Glomerular visceral epithelial cell (primary cell): ENCODE results near the gene WBP2.
"Not testable (repeated sequence)": the region's sequence is repeated elsewhere in the genome, so short reads cannot be mapped to it uniquely, and the experiment has no call there.

ENCODE experiments used
- DNase-seq: peaks from one replicate; pipeline ENCODE4 v3.0.0-alpha.2; 2016; ENCODE audit errors: extremely low spot score

Gene WBP2

GRCh38 chr17:75868730-75869281, 13.7 kb upstream of the WBP2 start:
- DNase-seq, result not testable (repeated sequence)

DNA sequence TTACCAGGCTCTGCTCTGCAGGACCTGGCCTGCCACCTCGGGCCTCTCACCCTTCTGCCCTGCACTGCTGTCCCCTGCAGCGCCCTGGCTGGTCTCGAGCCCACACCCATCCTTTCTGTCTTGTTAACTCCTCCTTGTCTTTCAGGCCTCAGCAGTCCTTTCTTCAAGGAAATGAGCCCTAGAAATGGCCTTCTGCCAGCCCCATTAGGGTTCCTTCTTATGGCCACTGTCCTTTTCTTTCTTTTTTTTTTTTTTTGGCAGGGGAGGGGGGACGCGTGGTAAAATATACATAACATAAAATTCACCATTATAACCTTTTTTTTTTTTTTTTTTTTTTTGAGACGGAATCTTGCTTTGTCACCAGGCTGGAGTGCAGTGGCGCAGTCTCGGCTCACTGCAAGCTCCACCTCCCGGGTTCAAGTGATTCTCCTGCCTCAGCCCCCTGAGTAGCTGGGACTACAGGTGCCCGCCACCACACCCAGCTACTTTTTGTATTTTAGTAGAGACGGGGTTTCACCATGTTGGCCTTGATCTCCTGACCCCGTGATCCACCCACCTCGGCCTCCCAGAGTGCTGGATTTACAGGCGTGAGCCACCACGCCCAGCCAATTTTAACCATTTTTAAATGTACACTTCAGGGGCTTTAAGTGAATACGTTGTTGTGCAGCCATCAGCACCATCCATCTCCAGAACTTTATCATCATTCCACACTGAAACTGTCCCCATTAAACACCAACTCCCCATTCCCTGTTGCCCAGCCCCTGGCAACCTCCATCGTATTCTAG, 10.5 kb upstream of the WBP2 start:
- DNase-seq, result not testable (repeated sequence)

DNA sequence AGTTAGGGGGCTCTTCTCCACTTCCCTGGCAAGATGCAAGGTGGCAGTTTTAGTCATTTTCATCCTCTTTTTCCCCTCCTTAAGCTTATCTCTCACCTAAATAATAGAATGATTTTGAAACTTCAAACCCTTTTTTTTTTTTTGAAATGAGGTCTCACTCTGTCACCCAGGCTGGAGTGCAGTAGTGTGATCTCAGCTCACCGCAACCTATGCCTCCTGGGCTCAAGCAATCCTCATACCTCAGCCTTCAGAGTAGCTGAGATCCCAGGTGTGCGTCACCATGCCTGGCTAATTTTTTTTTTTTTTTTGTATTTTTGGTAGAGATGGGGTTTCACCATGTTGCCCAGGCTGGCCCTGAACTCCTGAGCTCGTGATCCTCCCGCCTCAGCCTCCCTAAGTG, 9.8 kb upstream of the WBP2 start:
- not testable (repeated sequence) for DNase-seq

- DNase-seq, result no peak
Measured at GRCh38 chr17:75864448-75864871, 9.3 kb upstream of the WBP2 start.

DNA sequence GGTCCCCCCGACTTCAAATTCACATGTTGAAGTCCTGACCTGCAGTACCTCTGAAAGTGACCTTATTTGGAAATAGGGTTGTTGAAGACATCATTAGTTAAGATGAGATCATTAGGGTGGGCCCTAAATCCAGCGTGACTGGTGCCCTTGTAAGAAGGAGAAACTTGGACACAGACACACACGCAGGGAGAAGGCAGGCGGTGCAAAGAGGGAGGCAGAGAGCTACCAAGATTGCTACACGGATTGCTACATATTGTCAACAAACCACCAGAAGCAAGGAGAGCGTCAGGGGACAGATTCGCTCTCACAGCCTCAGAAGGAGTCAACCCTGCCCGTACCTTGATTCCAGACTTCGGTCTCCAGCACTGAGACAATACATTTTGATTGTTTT, 6.8 kb upstream of the WBP2 start:
- no peak for DNase-seq

- DNase-seq, result not testable (repeated sequence)
Measured at GRCh38 chr17:75859358-75859757, 4.2 kb upstream of the WBP2 start.

- DNase-seq, result peak; percentile 37
Measured at GRCh38 chr17:75856062-75856756, 1.1 kb upstream of the WBP2 start.

- DNase-seq, result no peak
Measured at GRCh38 chr17:75854881-75855309, 240 bp downstream of the WBP2 start.

DNA sequence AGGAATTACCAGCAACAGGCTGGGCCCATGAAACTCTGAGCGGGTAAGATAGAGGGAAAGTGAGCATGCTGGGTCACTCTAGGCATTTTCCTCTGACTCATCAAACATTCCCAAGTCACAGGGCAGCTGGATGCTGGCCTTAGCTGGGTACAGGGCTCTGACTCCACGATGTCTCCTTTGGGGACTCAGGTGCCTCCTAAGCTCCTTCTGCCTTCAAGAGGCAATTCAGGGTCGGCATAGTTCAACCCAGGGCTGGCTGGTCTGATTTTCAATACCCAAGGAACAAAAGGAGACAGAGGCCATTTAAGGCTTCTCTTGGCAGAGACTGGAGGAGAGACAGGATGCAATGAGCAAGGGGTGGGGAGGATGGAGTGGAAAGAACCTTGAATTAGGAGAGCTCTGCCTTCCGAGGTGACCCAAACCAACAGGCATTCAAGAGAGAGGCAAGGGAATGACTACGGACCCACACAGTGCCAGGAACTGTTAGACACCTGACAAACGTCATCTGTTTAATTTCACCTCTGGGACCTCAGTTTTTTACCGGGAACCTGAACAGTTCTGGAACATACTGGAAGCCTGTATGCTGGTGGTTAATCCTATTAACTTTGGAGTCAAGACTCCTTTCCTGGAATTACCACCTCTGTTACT, 910 bp downstream of the WBP2 start:
- DNase-seq, result peak; percentile 69

DNA sequence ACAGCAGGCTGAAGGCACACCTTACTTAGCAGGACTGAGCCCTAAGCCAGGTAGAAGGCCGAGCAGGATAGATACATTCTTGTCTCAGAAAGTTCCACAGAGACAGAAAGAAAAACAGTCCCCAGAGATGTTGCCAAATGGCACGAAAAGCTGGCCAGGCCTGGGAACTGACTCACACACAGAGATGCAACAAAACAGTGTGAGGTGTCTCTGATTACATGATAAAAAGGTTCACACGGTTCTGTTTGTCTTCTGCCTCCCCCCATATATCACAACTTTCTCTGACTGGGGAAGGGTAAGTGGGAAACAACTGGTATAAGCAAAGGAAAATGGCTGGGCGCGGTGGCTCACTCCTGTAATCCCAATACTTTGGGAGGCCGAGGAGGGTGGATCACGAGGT, 1.7 kb downstream of the WBP2 start:
- DNase-seq, result no peak

DNA sequence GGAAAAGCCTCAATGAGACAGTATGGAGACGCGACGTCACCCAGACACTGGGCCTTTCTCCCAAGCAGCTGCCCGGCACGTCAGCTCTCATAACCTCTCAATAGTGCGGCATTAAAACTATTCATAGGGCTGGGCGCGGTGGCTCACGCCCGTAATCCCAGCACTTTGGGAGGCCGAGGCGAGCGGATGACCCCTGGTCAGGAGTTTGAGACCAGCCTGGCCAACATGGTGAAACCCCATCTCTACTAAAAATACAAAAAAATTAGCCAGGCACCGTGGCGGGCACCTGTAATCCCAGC, 3.5 kb downstream of the WBP2 start:
- DNase-seq, result not testable (repeated sequence)

GRCh38 chr17:75850928-75851692, 4.0 kb downstream of the WBP2 start:
- no peak for DNase-seq

GRCh38 chr17:75849724-75850123, 5.4 kb downstream of the WBP2 start:
- DNase-seq, result no peak

- DNase-seq, result no peak
Measured at GRCh38 chr17:75849279-75849646, 5.9 kb downstream of the WBP2 start.

DNA sequence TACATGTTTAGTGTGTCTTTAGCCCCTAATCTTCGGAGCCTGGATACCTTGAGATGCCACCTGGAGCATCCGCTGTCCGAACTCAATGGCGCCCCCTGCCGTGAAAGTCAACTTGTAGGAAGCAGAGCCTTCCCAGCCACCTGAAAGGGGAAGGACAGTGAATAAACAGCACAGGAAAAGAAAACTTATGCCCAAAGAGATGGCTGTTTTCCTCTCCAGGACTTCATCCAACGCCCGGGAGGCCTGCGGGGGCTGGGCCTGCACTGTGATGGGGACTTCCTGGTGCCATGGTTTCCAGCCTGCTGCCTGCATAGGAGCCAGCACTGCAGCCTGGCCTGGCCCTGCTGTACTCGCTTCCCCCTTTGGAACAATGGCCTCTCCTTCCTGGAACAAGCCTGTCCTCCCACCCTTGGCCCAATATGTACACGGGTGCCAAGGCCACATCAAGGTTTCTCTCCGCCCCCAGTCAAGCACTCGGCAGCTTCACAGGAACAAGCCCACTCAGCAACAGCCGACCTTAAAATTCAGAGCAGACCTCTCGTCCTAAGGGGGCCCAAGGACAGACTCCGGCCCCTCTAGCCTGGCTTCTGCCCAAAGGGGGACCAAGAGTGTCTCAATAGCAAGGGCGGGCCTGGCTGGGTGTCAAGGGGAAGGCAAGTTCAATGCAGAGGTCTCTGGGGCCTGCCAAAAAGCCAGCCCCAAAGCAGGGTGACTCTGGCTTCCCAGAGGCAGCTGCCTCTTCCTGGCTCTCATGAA, 6.4 kb downstream of the WBP2 start:
- DNase-seq, result peak; percentile 56

DNA sequence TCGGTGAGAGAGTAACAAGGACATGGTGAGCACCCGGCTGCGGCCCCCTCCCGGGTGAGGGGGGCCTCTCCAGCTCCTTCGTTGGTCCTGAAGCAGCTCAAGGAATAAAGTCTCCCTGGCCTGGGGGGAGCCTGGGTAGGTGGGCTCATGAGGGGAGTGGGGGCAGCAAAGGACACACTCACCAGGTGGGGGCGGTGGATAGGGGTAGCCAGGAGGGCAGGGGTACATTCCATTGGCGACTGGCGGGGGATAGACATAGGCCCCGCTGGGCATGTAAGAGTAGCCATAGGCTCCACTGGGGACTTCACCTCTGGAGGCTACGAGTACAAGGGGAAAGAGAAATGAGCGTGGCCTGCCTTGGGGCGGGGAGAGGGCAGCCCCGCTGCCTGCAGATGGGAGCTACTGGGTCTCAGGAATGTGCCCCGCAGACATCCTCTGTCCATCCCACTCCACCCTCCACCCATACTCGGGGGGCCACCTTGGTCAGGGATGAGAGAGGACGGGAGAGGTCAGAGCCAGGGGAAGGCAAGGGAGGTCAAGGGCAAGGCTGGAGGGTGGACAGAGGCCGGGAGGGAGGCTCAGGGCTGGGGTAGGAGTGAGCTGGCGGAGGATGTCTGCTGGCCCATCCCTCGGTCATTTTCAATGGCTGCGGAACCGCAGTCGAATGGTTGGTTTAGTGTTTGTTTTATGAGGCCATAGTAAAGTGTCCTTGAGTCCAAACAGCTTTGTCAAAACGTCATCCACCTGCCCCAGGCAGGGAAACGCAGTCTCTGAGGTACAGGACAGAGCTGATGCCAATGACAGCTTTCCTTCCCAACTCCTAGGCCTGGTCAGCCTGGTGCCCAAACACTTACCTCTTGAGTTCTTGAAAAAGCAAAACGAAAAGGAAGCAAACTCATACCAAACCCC, 7.3 kb downstream of the WBP2 start:
- DNase-seq, result no peak

GRCh38 chr17:75846692-75847613, 8.2 kb downstream of the WBP2 start:
- DNase-seq, result no peak

- no peak for DNase-seq
Measured at GRCh38 chr17:75845933-75846691, 9.0 kb downstream of the WBP2 start.
